Measurements from ENCODE around the gene ANGPTL4. TPM values are rescaled to one million over a fixed set of nuclear protein-coding genes. Genes with fewer than 3 reads are reported as not detected.
"Not testable (repeated sequence)": the region's sequence is repeated elsewhere in the genome, so short reads cannot be mapped to it uniquely, and the experiment has no call there.

Gene ANGPTL4
- total RNA-seq, 2 donors from 2014 or later: 29.9 to 99.1 TPM

GRCh38 chr19:8336660-8337059 lies 27.3 kb upstream of the ANGPTL4 start:
- peaks cover 4 to 22% of the 10 kb centered on the region in 2 donors for H3K4me1 ChIP-seq (ENCODE audit: control insufficient read depth in 1 of 2, low read depth in 2 of 2)
- ATAC-seq (ENCODE audit: insufficient number of reproducible peaks, low FRiP score, low read depth): no peak
- DNase-seq (ENCODE audit: low spot score): no peak
- no peaks in the 10 kb centered on the region for H3K36me3 ChIP-seq
- H3K4me3 ChIP-seq: no peak overlapping the region
- peaks cover 16% of the 10 kb centered on the region for H3K27me3 ChIP-seq (replicated peaks; ENCODE audit: insufficient read depth)
- no peak overlapping the region for H3K27ac ChIP-seq
- no peaks in the 10 kb centered on the region for H3K9me3 ChIP-seq
- no peak for TF ChIP-seq CTCF (IDR thresholded peaks at IDR 0.05)

GRCh38 chr19:8337728-8338127 lies 26.2 kb upstream of the ANGPTL4 start:
- Histone ChIP-seq H3K27me3 (replicated peaks; ENCODE audit: insufficient read depth) (peaks cover 16% of the 10 kb centered on the region), H3K4me1 (ENCODE audit: control insufficient read depth in 1 of 2, low read depth in 2 of 2) (peaks cover 4 to 22% of the 10 kb centered on the region in 2 donors)
- no peak for TF ChIP-seq CTCF (IDR thresholded peaks at IDR 0.05)

GRCh38 chr19:8338835-8339234 lies 25.1 kb upstream of the ANGPTL4 start:
- Histone ChIP-seq H3K27me3 (replicated peaks; ENCODE audit: insufficient read depth) (peaks cover 16% of the 10 kb centered on the region), H3K4me3 (no peak overlapping the region), H3K27ac (no peak overlapping the region), H3K9me3 (no peaks in the 10 kb centered on the region), H3K36me3 (no peaks in the 10 kb centered on the region), H3K4me1 (ENCODE audit: control insufficient read depth in 1 of 2, low read depth in 2 of 2) (peaks cover 7 to 26% of the 10 kb centered on the region in 2 donors)
- no peak for ATAC-seq (ENCODE audit: insufficient number of reproducible peaks, low FRiP score, low read depth)
- no peak for DNase-seq (ENCODE audit: low spot score)
- TF ChIP-seq CTCF (IDR thresholded peaks at IDR 0.05): no peak

More at GRCh38 chr19:8337728-8338127, 26.2 kb upstream of the ANGPTL4 start:
- DNase-seq (ENCODE audit: low spot score) (no peak), ATAC-seq (ENCODE audit: insufficient number of reproducible peaks, low FRiP score, low read depth) (no peak)
- Histone ChIP-seq H3K9me3 (no peaks in the 10 kb centered on the region), H3K27ac (no peak overlapping the region), H3K36me3 (no peaks in the 10 kb centered on the region), H3K4me3 (no peak overlapping the region)

GRCh38 chr19:8340341-8341096 lies 23.4 kb upstream of the ANGPTL4 start:
- TF ChIP-seq CTCF (IDR thresholded peaks at IDR 0.05): peak; percentile 19
- Histone ChIP-seq H3K9me3 (no peaks in the 10 kb centered on the region), H3K4me1 (ENCODE audit: control insufficient read depth in 1 of 2, low read depth in 2 of 2) (peaks cover 4 to 9% of the 10 kb centered on the region in 2 donors), H3K27me3 (replicated peaks; ENCODE audit: insufficient read depth) (peaks cover 16% of the 10 kb centered on the region), H3K4me3 (no peak overlapping the region), H3K27ac (no peak overlapping the region), H3K36me3 (no peaks in the 10 kb centered on the region)
- ATAC-seq (ENCODE audit: insufficient number of reproducible peaks, low FRiP score, low read depth) (no peak), DNase-seq (ENCODE audit: low spot score) (no peak)

- not testable (repeated sequence) for ATAC-seq (ENCODE audit: insufficient number of reproducible peaks, low FRiP score, low read depth); H3K36me3 ChIP-seq; H3K27ac ChIP-seq; H3K4me1 ChIP-seq (ENCODE audit: control insufficient read depth in 1 of 2, low read depth in 2 of 2); H3K4me3 ChIP-seq; H3K9me3 ChIP-seq; DNase-seq (ENCODE audit: low spot score)
- H3K27me3 ChIP-seq (replicated peaks; ENCODE audit: insufficient read depth): peaks cover 16% of the 10 kb centered on the region
These were observed 22.5 kb upstream of the ANGPTL4 start for GRCh38 chr19:8341504-8341903.
